Medulla oblongata (tissue), 1 donor: ENCODE results near the gene NLK.
"Not testable (repeated sequence)": the region's sequence is repeated elsewhere in the genome, so short reads cannot be mapped to it uniquely, and the experiment has no call there.

Experiments used
- DNase-seq: peaks from one replicate; pipeline ENCODE4 v3.0.0-alpha.2; 2015; ENCODE audit errors: extremely low spot score

The NLK gene

DNA sequence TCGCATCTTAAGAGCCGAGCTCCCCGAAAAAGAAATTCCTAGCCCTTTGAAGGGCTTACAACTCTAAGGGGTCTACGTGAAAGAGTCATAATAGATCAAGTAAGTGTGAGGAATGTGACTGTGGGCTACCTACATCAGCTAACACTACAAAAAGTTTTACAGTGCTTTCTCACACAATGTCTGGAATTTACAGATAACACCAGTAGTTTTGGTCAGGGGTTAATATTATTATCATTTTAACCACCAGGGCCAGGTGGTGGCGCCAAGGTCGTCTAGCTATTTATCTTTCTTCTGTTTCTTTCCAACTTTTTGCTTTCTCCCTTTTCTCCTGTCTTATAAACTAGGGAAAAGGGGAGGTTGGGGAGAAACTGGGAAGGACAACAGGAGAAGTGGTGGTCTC is 188.1 kb downstream of the NLK start:
- not testable (repeated sequence) for DNase-seq

- not testable (repeated sequence) for DNase-seq
These were observed 189.1 kb downstream of the NLK start for GRCh38 chr17:28231624-28232023.

DNA sequence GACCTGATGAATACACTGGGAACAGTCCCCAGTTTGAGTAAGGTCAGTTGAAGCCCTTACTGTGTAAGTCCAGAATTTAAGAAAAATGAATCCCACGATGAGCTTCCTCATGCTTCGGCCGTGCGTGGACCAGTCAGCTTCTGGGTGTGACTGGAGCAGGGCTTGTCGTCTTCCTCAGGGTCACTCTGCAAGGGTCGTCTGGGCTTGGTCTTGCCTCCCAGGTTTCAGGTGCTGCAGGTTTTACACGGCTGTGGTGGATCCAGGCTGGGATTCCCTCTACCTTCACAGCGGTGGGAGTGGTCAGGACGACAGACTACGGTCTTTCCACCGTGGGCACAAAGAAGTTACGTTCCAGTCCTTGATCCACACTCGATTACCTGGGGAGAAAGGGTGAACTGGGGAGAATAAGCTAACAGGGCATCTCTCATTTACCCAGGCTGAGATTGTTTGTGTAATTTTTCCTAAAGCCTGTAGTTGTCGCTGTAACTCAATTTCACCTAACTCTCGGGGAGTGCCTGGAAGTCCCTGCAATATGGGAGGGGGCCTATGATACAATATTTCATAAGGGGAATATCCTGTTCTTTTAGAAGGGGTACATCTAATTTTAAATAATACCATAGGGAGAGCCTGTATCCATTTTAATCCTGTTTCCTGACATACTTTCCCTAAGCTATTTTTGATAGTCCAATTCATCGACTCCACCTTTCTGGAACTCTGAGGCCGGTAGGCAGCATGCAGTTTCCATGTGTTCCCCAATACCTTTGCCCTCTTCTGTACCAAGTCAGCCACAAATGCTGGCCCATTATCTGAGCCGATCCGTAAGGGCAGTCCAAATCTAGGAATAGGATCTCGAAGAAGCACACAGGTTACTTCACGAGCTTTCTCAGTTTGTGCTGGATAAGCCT is 190.7 kb downstream of the NLK start:
- DNase-seq = peak; percentile 9

GRCh38 chr17:28233872-28234856 is 191.7 kb downstream of the NLK start:
- DNase-seq = not testable (repeated sequence)

DNA sequence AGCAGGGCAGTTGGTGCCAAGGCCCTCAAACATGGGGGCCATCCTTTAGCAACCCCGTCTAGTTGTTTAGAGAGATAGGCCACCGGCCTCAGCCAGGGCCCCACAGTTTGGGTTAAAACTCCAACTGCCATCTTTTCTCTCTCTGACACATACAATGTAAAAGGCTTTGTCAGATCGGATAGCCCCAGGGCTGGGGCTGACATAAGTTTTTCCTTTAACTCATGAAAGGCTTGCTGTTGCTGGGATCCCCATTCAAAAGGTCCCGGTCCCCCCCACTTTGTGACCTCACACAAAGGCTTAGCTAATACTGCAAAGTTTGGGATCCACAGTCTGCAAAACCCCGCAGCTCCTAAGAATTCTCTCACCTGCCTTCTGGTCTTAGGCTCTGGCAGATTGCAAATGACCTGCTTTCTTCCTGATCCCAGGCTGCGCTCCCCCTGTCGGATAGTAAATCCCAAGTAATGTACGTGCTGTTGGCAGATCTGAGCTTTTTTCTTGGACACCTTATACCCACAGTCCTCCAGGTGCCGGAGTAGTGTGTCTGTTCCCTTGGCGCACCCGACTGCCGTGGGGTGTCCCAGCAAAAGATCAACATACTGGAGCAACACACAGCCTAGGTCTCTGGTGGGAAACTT is 192.7 kb downstream of the NLK start:
- not testable (repeated sequence) for DNase-seq

DNA sequence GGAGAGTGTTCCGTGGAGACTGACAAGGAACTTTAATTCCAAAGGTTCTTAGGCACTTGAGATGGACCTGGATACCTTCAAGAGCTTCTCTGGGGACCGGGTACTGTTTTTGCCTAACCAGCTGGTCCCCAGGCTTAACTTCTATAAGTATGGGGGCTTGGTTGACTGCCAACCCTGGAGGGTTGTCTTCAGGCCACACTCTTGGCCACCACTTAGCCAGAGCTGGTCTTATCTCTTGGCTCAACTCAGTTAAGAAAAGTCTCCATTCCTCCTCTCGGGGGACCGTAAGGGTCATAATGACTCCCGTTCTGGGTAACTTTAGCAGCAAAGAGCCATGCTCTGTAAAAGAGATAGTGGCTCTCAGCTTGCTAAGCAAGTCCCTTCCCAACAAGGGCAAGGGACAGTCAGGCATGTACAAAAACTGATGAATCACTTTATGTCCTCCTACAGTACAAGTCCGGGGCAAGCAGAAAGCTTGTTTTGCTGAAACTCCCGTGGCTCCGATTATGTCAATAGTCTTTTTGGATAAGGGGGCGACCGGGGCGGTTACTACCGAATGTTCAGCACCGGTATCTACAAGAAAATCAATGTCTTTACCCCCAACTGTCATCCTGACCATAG is 193.7 kb downstream of the NLK start:
- DNase-seq = not testable (repeated sequence)

GRCh38 chr17:28238547-28239270 is 196.2 kb downstream of the NLK start:
- DNase-seq = not testable (repeated sequence)

DNA sequence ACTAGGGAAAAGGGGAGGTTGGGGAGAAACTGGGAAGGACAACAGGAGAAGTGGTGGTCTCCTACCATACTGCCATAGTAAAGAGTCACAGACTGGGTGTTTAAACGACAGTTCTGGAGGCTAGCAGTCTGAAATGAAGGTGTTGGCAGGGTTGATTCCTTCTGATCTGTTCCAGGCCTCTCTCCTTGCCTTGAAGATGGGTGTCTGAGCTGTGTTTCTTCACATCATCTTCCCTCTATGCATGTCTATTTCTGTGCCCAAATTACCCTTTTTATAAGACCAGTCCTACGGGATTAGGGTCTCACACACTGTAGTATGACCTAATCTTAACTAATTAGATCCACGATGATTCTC is 196.8 kb downstream of the NLK start:
- DNase-seq = no peak

DNA sequence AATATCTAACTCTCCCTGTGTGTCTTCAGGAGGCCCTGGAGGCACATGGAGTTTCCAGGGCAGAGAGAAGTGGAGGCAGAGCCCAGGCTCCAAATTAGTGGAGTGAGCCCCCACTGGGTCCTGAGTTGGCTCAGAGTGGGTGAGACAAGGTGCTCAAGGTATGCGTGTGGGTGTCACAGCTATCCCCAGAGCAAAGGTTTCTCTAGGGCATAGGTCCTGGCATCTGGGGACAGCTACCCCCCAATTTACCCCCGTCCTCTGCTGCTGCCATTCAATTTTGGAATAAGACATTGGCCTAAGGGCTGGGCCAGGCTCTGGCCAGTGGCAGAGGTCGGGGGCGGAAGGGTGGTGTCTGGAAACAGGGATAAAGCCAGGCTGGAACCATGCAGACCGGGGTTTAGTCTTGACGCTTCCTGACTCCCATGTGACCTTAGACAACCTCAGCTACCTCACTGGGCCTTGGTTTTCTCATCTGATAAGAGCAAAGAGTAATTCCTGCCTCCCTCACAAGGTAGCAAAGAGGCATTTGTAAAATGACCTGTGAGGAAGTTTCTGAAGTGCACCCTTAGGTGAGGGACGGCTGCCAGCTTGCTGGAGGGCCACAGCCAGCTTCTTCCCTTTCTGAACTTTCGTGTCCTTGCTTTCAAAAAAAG is 198.3 kb downstream of the NLK start:
- no peak for DNase-seq

DNA sequence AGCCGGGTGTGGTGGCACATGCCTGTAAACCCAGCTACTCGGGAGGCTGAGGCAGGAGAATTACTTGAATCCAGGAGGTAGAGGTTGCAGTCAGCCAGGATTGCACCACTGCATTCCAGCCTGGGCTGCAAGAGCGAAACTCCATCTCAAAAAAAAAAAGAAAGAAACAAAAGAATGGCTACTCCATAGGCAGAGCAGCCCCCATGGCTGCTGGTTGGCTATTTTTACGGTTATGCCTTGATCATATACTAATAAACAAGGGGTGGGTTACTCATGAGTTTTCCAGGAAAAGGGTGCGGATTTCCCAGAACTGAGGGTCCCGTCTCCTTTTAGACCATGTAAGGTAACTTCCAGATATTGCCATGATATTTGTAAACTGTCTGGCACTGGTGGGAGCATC is 200.3 kb downstream of the NLK start:
- no peak for DNase-seq

- not testable (repeated sequence) for DNase-seq
These were observed 200.8 kb downstream of the NLK start for GRCh38 chr17:28243268-28243667.

DNA sequence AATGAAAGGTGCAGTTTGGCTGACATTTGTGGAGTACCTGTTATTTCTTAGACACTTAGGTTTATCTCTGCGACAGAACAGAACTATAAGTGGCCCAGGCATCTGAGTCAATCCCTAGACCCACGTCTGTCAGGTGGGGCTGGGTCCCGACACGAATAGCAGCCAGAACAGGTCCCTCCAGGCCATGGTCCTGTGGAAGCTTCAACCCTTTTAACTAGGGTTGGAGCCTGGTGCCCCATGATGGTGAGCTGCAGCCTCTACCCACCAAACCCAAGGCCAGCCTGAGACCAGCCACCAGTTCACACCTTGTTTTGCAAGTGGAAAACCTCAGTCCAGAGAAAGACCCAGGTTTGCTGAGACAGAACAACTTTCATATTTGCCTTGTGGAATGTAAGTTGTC is 202.0 kb downstream of the NLK start:
- DNase-seq = no peak
